CD4-positive, alpha-beta T cell (primary cell): ENCODE data around the gene AGK. TPM values are rescaled to one million over a fixed set of nuclear protein-coding genes. Genes with fewer than 3 reads are reported as not detected.

Source experiments
- ATAC-seq: fragments of 200-7000 bp; cut with Tn5 transposase; one replicate; pipeline ENCODE4 v1.10.0; 2022; ENCODE audit warnings: mild to moderate bottlenecking; ENCODE audit not compliant: poor library complexity
- CTCF ChIA-PET: fragments of 350-600 bp; sonication (Branson Sonifier 250); formaldehyde crosslinking; loops from one replicate; lab custom pipeline; 2021; ENCODE audit warnings: antibody characterized with exemption, inconsistent platforms; lab: Charles Lee
- POLR2A ChIA-PET: fragments of 350-600 bp; sonication (Branson Sonifier 250); formaldehyde crosslinking; loops from one replicate; lab custom pipeline; 2021; ENCODE audit warnings: antibody characterized with exemption, inconsistent platforms; lab: Charles Lee
- DNase-seq, 14 experiments: peaks; one replicate each; pipeline ENCODE4 v3.0.0-alpha.2; 2013 to 2020; ENCODE audit warnings: mixed read lengths in 2 of 14
- H3K27ac ChIP-seq, 2 donors: one replicate each; pipeline versions ENCODE4 v1.5.1 to v1.7.0; 2013; ENCODE audit warnings: low read length in 2 of 2, low read depth in 1 of 2, mild to moderate bottlenecking in 1 of 2
- H3K27me3 ChIP-seq, 2 experiments: 1 replicate in 1 of 2; 2 replicates in 1 of 2; pipeline versions ENCODE4 v1.6.1 to v1.7.0; 2013; ENCODE audit warnings: low read length in 2 of 2, control low read depth in 1 of 2, mild to moderate bottlenecking in 1 of 2, moderate library complexity in 1 of 2; ENCODE audit not compliant: insufficient read depth in 2 of 2, control insufficient read depth in 1 of 2
- H3K36me3 ChIP-seq: one replicate; pipeline ENCODE4 v1.6.1; 2013; ENCODE audit warnings: low read length, control low read depth; ENCODE audit not compliant: insufficient read depth
- H3K4me1 ChIP-seq: one replicate; pipeline ENCODE4 v1.6.1; 2013; ENCODE audit warnings: low read length, control low read depth; ENCODE audit not compliant: insufficient read depth
- H3K4me3 ChIP-seq: one replicate; pipeline ENCODE4 v1.5.1; 2013; ENCODE audit warnings: mild to moderate bottlenecking, low read length, moderate library complexity
- H3K9me3 ChIP-seq, 2 experiments: 1 replicate in 1 of 2; 2 replicates in 1 of 2; pipeline versions ENCODE4 v1.6.1 to v1.7.0; 2013; ENCODE audit warnings: low read length in 2 of 2, mild to moderate bottlenecking in 2 of 2, control low read depth in 1 of 2, moderate library complexity in 1 of 2; ENCODE audit not compliant: control insufficient read depth in 1 of 2, insufficient read depth in 1 of 2
- H3K27ac Mint-ChIP-seq: one replicate; pipeline ENCODE4 v1.8.0; 2020; ENCODE audit warnings: mixed read lengths
- H3K27me3 Mint-ChIP-seq: one replicate; pipeline ENCODE4 v1.8.0; 2021; ENCODE audit warnings: mixed read lengths
- H3K36me3 Mint-ChIP-seq: one replicate; pipeline ENCODE4 v1.8.0; 2021; ENCODE audit warnings: low read depth, mixed read lengths
- H3K4me1 Mint-ChIP-seq: one replicate; pipeline ENCODE4 v1.8.0; 2021; ENCODE audit warnings: low read depth, mixed read lengths
- H3K4me3 Mint-ChIP-seq: one replicate; pipeline ENCODE4 v1.8.0; 2020; ENCODE audit warnings: mild to moderate bottlenecking, mixed read lengths
- H3K9me3 Mint-ChIP-seq: one replicate; pipeline ENCODE4 v1.8.0; 2020; ENCODE audit warnings: mixed read lengths
- CTCF ChIP-seq: fragments of 200-600 bp; IDR thresholded peaks from one replicate; pipeline ENCODE4 v1.8.0; 2022; ENCODE audit warnings: antibody characterized with exemption, mild to moderate bottlenecking
- intact Hi-C, 2 experiments: fragments of 100-400 bp; cut with DNase I in 1 of 2; cut with micrococcal nuclease in 1 of 2; formaldehyde crosslinking; loops; one replicate each; pipeline versions ENCODE4 v1.15.1 to v1.9.0; 2023 to 2025; cut with DNase I, micrococcal nuclease
- total RNA-seq, 174 experiments: library from RNA in 2 of 174; stranded (reverse) in 2 of 174; gene quantifications; one replicate each; pipeline ENCODE4 v1.2.3 and lab custom pipeline; 2021 to 2026

The AGK gene
- total RNA-seq, 2 experiments from 2014 or later, result 18.9 to 20.5 TPM

GRCh38 chr7:141700848-141701371 lies 149.7 kb downstream of the AGK start:
- H3K4me3 Mint-ChIP-seq, result peak overlapping the region; percentile 96
- peaks cover 34% of the 10 kb centered on the region for H3K4me1 ChIP-seq
- no peak for TF ChIP-seq CTCF
- intact Hi-C loops, result loop anchor here (1.0 to 2.0 kb wide), 2 partner anchors 37 to 38 kb away; partner anchors contain the start of gene SSBP1 (in 2 of the 2)
- H3K27me3 Mint-ChIP-seq, result no peaks in the 10 kb centered on the region
- ATAC-seq, result no peak
- ChIA-PET POLR2A (interaction anchor here (0.9 to 4.9 kb wide), 13 partner anchors 8 to 686 kb away, joined by 3 to 103 read pairs (median 3); partner anchors contain the start of genes MRPS33 and SSBP1), CTCF (interaction anchor here (0.9 to 4.5 kb wide), 3 partner anchors 9 to 45 kb away, joined by 3 to 38 read pairs (median 3); partner anchors contain the start of gene SSBP1)
- peaks cover 61% of the 10 kb centered on the region for H3K4me1 Mint-ChIP-seq
- H3K36me3 ChIP-seq, result no peaks in the 10 kb centered on the region
- peak overlapping the region; percentile 90 for H3K27ac Mint-ChIP-seq
- peak overlapping the region in 1 of 2 donors; percentile 24 for H3K27ac ChIP-seq
- DNase-seq, result peak in 6 of 14 experiments; percentile 1 to 45 (median 13)
- no peaks in the 10 kb centered on the region for H3K9me3 Mint-ChIP-seq
- no peaks in the 10 kb centered on the region for H3K9me3 ChIP-seq
- H3K36me3 Mint-ChIP-seq, result peaks cover 8% of the 10 kb centered on the region
- H3K27me3 ChIP-seq, result no peaks in the 10 kb centered on the region
- H3K4me3 ChIP-seq, result peak overlapping the region; percentile 68

- Mint-ChIP-seq H3K4me1 (peaks cover 54% of the 10 kb centered on the region), H3K4me3 (peak overlapping the region; percentile 96), H3K36me3 (peaks cover 8% of the 10 kb centered on the region), H3K9me3 (no peaks in the 10 kb centered on the region), H3K27me3 (no peaks in the 10 kb centered on the region), H3K27ac (peak overlapping the region; percentile 90)
- TF ChIP-seq CTCF, result no peak
- intact Hi-C loops, result loop anchor here (1.0 to 2.0 kb wide), 3 partner anchors 37 to 47 kb away; partner anchors contain the start of gene SSBP1 (in 2 of the 2)
- H3K9me3 ChIP-seq, result no peaks in the 10 kb centered on the region
- H3K27ac ChIP-seq, result peak overlapping the region in 1 of 2 donors; percentile 76
- H3K36me3 ChIP-seq, result no peaks in the 10 kb centered on the region
- POLR2A ChIA-PET, result interaction anchor here (0.8 to 4.9 kb wide), 19 partner anchors 8 to 1028 kb away, joined by 3 to 103 read pairs (median 3); partner anchors contain the start of genes ADCK2, MRPS33 and SSBP1
- CTCF ChIA-PET, result interaction anchor here (0.9 to 4.5 kb wide), 3 partner anchors 12 to 44 kb away, joined by 3 to 38 read pairs (median 3); partner anchors contain the start of gene SSBP1
- H3K4me1 ChIP-seq, result peaks cover 34% of the 10 kb centered on the region
- H3K4me3 ChIP-seq, result peak overlapping the region; percentile 68
- peak; percentile 47 to 89 (median 64) for DNase-seq
- peak; percentile 82 for ATAC-seq
- no peaks in the 10 kb centered on the region for H3K27me3 ChIP-seq
Measured at GRCh38 chr7:141701489-141702046, 150.4 kb downstream of the AGK start.

- Mint-ChIP-seq H3K27me3 (no peaks in the 10 kb centered on the region), H3K27ac (peak within 1 kb of the TSS; percentile 90), H3K4me3 (peak within 1 kb of the TSS; percentile 96), H3K9me3 (no peaks in the 10 kb centered on the region), H3K36me3 (peaks cover 8% of the 10 kb centered on the region), H3K4me1 (peaks cover 49% of the 10 kb centered on the region)
- POLR2A ChIA-PET, result interaction anchor here (0.7 to 4.9 kb wide), 18 partner anchors 9 to 1029 kb away, joined by 3 to 103 read pairs (median 3); partner anchors contain the start of genes ADCK2, MRPS33 and SSBP1
- CTCF ChIA-PET, result interaction anchor here (1.0 to 4.5 kb wide), 3 partner anchors 11 to 48 kb away, joined by 3 to 38 read pairs (median 6); partner anchors contain the start of gene SSBP1
- Histone ChIP-seq H3K9me3 (no peaks in the 10 kb centered on the region), H3K27ac (peak within 1 kb of the TSS; percentile 37 to 76), H3K4me3 (peak within 1 kb of the TSS; percentile 68), H3K27me3 (no peaks in the 10 kb centered on the region), H3K4me1 (peaks cover 29% of the 10 kb centered on the region), H3K36me3 (no peaks in the 10 kb centered on the region)
- TF ChIP-seq CTCF, result no peak
- intact Hi-C loops, result loop anchor here in 1 of 2 experiments (2.0 kb wide), 1 partner anchor 47 kb away; no protein-coding TSS in a partner anchor
- peak; percentile 77 for ATAC-seq
- DNase-seq, result peak; percentile 12 to 88 (median 49)
Measured at GRCh38 chr7:141702047-141702567, 150.9 kb downstream of the AGK start, which contains the start of gene DENND11. DENND11 (minus strand) TSS chr7:141702166; CDS start chr7:141702153, 13 bp downstream.
